Retina (tissue), 1 donor: Measurements from ENCODE around the gene LAT.
A peak's percentile ranks its signal among the peaks of the same experiment; 100 is the strongest.

ENCODE experiments used
- DNase-seq: peaks from one replicate; pipeline ENCODE4 v3.0.0-alpha.2; 2016

LAT gene

DNA sequence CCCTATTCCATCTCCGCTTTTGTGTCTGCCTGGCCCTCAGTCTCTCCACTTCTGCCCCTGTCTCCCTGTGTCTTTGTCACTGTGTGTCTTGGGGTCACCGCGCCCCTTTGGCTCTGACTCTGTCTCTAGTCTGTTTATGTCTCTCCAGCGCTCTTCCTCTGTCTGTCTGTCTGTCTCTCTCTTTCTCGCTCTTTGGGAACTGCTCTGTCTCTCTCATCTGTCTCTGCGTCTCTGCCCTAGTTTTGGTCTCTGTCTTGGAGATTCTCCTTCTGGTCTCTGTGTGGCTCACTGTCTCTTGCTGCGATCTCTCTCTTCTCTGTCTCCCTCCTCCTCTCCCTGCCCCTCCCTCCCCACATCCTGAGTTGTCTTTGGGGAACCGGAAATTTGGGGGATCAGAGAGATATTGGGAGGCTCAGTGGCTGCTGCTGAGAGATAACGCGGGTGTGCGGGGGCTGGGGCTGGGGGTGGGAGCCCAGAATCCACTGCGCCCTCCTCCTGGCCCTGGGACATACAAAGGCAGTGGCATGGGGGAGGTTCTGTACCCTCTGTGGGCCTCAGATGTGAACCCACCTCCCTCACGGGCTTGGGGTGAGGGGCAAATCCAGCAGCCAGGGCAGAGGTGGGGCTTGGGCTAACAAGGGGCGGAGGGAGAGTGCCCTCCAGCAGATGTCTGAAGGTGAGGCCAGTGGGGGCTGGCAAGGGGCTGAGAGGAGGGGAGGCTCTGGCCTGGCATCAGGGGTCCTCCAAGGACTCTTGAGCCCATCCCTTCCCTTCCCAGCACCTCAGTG lies 24.4 kb downstream of the LAT start:
- no peak for DNase-seq

DNA sequence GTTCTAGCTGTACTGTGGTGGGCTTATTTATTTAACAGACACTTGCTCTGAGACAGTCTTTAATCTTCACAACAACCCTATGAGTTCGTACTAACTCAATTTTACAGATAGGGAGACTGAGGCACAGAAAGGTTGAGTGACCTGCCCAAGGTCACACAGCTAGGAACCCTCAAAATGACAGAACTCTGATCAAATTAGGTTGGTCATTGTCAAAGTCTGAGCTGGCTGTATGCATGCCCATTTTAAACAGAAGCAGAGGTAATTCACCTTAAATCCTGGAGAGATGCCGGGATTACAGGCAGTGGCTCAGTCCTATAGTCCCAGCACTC lies 24.9 kb downstream of the LAT start:
- no peak for DNase-seq

GRCh38 chr16:29011112-29011511 lies 26.3 kb downstream of the LAT start:
- DNase-seq = no peak

GRCh38 chr16:29011851-29012250 lies 27.0 kb downstream of the LAT start:
- DNase-seq = no peak

- no peak for DNase-seq
Observed at GRCh38 chr16:29012913-29013553, 28.2 kb downstream of the LAT start.

GRCh38 chr16:29014561-29015069 lies 29.8 kb downstream of the LAT start:
- no peak for DNase-seq

- DNase-seq = no peak
Observed at GRCh38 chr16:29022196-29022595, 37.3 kb downstream of the LAT start.

- no peak for DNase-seq
Observed at GRCh38 chr16:29023279-29024277, 38.7 kb downstream of the LAT start.

DNA sequence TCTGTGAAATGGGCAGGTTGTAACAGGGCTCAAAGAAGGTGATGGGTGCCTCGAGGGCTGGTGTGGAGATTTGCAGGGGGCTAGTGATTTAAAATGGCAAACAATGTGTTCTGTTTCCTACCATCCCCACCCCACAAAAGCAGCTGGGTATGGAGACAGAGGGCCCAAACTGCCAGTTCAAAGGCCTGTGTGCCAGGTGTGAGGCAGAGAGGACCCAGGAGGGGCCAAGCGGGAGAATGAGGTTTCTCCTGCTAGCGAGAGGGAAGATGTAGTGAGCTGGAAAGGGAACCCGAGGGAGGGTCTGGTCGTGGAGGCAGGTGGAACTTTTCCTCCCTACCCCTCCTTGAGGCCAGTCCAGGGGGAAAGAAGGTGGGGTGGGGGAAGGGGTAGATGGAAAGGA lies 39.4 kb downstream of the LAT start:
- no peak for DNase-seq

GRCh38 chr16:29025218-29025617 lies 40.4 kb downstream of the LAT start:
- DNase-seq = no peak

DNA sequence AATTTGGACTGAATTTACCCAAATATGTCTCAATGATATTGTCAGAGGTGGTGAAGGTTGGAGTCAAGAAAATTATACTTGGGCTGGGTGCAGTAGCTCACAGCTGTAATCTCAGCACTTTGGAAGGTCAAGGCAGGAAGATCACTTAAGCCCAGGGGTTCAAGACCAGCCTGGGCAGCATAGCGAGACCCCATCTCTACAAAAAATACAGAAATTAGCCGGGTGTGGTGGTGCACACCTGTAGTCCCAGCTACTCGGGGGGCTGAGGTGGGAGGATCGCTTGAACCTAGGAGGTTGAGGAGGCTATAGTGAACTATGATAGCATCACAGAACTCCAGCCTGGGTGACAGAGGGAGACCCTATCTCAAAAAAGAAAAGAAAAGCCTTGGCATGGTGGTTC lies 40.9 kb downstream of the LAT start:
- DNase-seq = no peak

DNA sequence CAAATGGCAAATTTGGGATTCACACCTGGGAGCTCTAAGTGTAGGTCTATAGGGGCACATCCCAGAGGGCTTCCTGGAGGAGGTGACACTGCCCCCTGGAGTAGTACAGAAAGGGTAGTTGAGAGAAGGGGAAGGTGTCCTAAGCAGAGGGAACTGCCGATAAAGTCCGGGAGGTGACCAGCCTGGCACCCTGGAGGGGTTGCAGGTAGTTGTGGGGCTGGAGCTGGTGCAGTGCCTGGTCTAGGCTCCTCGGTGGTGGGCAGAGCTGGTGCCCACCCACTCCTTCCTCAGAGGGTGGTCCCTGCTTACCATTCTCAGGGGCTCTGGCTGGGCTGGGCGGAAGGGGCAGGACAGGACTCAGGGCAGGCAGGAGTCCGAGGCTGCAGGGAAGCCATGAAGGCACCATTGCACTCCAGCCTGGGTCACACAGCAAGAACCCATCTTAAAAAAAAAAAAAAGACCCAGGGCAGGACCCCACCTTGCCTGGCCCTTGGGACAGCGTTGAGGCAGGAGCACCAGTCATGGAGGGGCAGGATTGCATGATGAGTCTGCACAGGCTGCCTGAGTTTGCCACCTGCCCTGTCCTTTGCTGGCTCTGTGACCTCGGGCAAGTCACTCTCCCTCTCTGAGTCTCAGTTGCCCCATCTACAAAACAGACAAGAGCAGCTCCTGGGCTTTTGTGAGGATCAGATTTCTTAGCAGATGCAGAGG lies 43.8 kb downstream of the LAT start:
- DNase-seq = no peak

DNA sequence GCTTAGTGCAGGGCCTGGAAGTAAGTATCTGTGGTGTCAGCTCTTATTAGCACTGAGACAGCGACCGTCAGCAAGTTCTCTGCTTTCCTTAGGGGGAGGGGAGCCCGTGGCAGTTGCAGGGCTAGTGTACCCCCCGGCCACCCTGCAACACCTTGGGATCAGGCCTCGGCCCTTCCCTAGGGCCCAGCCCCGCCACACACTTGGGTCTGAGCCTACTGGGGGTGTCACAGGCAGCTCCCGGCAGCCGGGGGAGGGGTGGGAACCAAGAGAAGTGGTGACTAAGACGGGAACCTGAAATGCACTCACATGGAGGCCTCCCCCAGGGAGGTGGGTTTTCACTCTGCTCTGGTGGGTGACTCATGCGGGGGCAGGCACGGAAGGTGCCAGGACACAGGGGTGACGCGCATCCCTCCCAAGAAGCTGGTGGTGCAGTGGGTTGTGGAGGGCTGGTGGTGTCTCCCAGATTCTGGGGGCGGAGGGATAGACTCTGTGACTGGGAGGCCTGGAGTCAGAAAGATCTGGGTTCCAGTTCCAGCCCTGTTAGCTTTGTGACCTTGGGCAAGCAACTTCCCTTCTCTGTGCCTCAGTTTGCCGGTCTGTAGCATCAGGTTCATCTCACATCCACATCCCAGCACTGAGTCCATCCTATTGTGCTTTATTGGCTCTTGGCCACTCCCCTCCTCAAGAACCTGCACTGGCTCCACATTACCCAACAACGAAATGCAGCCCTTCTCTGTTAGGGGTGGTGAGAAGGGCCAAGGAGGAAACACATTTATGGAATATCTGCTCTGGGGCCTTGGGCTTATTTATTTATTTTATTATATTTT lies 44.5 kb downstream of the LAT start:
- peak; percentile 7 for DNase-seq

GRCh38 chr16:29030086-29030840 lies 45.4 kb downstream of the LAT start:
- no peak for DNase-seq
